GM04503 (cell line): Measurements from ENCODE around the gene CDX4.
"Not testable (repeated sequence)": the region's sequence is repeated elsewhere in the genome, so short reads cannot be mapped to it uniquely, and the experiment has no call there.

ENCODE experiments used
- DNase-seq: peaks from one replicate; pipeline ENCODE4 v3.0.0-alpha.2; 2012; ENCODE audit warnings: low read depth

CDX4 gene, protein sequence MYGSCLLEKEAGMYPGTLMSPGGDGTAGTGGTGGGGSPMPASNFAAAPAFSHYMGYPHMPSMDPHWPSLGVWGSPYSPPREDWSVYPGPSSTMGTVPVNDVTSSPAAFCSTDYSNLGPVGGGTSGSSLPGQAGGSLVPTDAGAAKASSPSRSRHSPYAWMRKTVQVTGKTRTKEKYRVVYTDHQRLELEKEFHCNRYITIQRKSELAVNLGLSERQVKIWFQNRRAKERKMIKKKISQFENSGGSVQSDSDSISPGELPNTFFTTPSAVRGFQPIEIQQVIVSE

GRCh38 chrX:73446831-73447230, at the start of gene CDX4:
TSS of gene CDX4 (plus strand) at chrX:73447053. CDS start at chrX:73447254, 201 bp downstream.
- no peak for DNase-seq

- DNase-seq = no peak
Measured at GRCh38 chrX:73398185-73398914, 48.5 kb upstream of the CDX4 start.

DNA sequence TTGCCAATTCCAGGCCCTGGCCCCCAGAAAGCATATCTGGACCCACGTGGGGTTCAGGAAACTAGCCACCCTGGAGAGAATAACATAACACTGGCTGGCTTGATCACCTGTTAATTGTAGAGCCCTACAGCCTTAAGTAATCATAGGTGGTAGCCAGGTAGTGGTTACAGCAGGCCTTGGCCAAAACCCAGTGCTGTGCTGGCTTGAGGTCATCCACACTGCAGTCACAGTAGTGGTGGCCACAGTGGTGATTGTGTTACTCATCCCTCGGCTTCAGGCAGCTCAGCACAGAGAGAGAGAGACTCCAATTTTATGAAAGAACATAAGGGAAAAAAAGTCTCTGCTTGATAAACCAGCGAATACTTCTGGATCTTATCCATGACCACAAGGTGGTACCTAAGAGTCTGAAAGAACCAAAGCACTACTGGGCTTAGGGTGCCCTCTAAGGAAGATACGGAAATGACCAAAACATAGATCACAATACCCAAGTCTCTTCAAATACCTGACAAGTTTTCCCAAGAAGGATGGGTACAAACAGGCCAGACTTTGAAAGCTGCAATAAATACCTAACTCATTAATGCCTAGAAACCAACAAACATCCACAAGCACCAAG, 46.6 kb upstream of the CDX4 start:
- DNase-seq = no peak

GRCh38 chrX:73401591-73402266, 45.1 kb upstream of the CDX4 start:
- DNase-seq = no peak

GRCh38 chrX:73412930-73413329, 33.9 kb upstream of the CDX4 start:
- DNase-seq = no peak

GRCh38 chrX:73447311-73447794, 500 bp downstream of the CDX4 start:
- no peak for DNase-seq

DNA sequence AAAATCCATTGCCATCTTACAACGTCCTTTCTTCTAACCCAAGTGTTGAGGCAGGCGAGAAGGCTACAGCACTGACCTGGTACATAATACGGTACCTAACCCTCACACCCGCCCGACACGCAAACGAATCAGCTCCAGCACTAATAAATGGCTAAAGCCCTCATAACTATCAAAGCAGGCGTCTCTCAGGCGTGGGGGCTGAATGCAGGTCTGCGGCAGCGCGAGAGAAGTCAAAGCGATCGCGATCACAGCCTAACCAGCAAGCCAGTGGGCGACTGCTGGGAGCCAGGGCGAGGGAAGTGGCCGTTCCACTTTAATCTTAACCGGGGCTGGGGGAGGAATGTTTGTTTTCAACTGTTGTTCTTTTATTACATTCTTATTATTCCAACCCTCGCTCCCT, 1.5 kb downstream of the CDX4 start:
- no peak for DNase-seq

DNA sequence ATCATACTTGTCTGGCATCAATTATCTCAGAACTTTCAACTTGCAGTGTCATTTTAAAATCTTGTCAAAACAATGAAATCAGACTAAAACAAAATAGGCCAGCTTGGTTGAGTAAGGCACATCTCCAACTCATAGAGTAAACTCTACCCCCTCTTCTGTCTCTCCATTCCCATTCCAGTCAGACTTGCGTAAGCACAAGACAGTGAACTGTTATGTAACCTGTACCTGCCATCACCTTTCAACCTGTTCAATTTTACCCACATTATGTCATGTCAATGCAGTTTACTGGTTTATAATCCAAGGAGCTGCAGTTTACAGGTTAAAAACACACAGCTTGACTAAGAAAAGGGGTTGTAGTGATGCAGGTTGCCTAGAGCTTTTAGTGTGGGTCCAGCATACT, 8.3 kb downstream of the CDX4 start:
- DNase-seq = no peak

GRCh38 chrX:73457306-73457705, 10.5 kb downstream of the CDX4 start:
- DNase-seq = no peak

DNA sequence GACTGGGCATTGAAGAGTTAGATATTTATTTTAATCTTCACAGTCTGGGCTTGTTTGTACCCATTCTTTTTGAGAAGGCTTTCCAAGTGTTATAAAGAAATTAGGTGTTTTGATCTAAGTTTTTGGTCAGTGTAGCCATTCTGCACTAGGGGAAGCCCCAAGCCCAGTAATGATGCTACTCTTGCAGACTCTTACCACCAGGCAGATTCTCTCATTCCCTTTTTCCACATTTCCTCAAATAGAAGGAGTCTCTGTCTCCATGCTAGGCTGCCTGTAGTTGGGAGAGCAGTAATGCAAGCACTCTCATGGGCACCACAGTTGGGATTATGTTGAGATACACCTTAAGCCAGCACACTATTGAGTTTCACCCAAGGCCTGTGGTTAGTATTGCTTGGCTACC, 21.5 kb downstream of the CDX4 start:
- DNase-seq = no peak

DNA sequence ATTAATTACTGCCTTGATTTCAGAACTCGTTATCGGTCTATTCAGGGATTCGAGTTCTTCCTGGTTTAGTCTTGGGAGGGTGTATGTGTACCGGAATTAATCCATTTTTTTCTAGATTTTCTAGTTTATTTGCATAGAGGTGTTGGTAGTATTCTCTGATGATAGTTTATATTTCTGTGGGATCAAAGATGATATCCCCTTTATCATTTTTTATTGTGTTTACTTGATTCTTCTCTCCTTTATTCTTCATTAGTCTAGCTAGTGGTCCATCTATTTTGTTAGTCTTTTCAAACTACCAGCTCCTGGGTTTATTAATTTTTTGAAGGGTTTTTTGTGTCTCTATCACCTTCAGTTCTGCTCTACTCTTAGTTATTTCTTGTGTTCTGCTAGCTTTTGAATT, 32.1 kb downstream of the CDX4 start:
- no peak for DNase-seq

DNA sequence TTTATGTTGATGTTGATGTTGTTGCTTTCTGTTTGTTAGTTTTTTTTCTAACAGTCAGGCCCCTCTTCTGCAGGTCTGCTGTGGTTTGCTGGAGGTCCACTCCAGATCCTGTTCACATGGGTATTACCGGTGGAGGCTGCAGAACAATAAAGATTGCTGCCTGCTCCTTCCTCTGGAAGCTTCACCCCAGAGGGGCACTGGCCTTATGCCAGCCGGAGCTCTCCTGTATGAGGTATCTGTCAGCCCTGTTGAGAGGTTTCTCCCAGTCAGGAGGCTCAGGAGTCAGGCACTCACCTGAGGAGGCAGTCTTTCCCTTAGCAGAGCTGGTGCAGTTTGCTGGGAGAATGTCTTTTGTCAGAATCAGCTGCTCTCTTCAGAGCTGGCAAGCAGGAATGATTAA, 34.7 kb downstream of the CDX4 start:
- no peak for DNase-seq

- no peak for DNase-seq
Measured at GRCh38 chrX:73490661-73491060, 43.8 kb downstream of the CDX4 start.

- DNase-seq = not testable (repeated sequence)
Measured at GRCh38 chrX:73492178-73492577, 45.3 kb downstream of the CDX4 start.
